Suprapubic skin (tissue), 4 donors: ENCODE measurements around the gene SFRP2.

ENCODE experiments used
- CTCF ChIP-seq, 2 donors: fragments of 200-600 bp in 1 of 2; fragments of 450-650 bp in 1 of 2; sonication (generic) in 1 of 2; IDR thresholded peaks; one replicate each; pipeline ENCODE4 v1.5.1; 2016 to 2019; ENCODE audit warnings: antibody characterized with exemption in 2 of 2, mild to moderate bottlenecking in 1 of 2, moderate library complexity in 1 of 2
- EP300 ChIP-seq: sonication (generic); formaldehyde crosslinking; IDR thresholded peaks from one replicate; pipeline ENCODE4 v1.6.1; 2017; ENCODE audit warnings: antibody characterized with exemption
- POLR2A ChIP-seq, 2 donors: fragments of 450-650 bp; IDR thresholded peaks; one replicate each; pipeline ENCODE4 v1.6.1; 2017; ENCODE audit warnings: antibody characterized with exemption in 2 of 2, mild to moderate bottlenecking in 2 of 2, moderate library complexity in 2 of 2
- POLR2AphosphoS5 ChIP-seq, 3 donors: sonication (generic); formaldehyde crosslinking; IDR thresholded peaks; one replicate each; pipeline ENCODE4 v1.6.1; 2017; ENCODE audit warnings: antibody characterized with exemption in 3 of 3

- TF ChIP-seq CTCF (IDR thresholded peaks at IDR 0.05) (no peak), POLR2AphosphoS5 (IDR thresholded peaks at IDR 0.05) (no peak), POLR2A (IDR thresholded peaks at IDR 0.05) (no peak), EP300 (no peak)
Observed at GRCh38 chr4:153798420-153798819, 9.5 kb upstream of the SFRP2 start.
